Common myeloid progenitor, CD34-positive (primary cell): ENCODE measurements around the gene TRIM61. TPM values are rescaled to one million over a fixed set of nuclear protein-coding genes. Genes with fewer than 3 reads are reported as not detected.
"Not testable (repeated sequence)": the region's sequence is repeated elsewhere in the genome, so short reads cannot be mapped to it uniquely, and the experiment has no call there.

Source experiments
- CTCF ChIA-PET: fragments of 350-600 bp; sonication (Branson Sonifier 250); formaldehyde crosslinking; loops from one replicate; lab custom pipeline; 2021; ENCODE audit warnings: antibody characterized with exemption; lab: Charles Lee
- POLR2A ChIA-PET: fragments of 350-600 bp; sonication (Branson Sonifier 250); formaldehyde crosslinking; loops from one replicate; lab custom pipeline; 2021; ENCODE audit warnings: antibody characterized with exemption; lab: Charles Lee
- DNase-seq, 3 donors: peaks; one replicate each; pipeline versions ENCODE4 v3.0.0 to v3.0.0-alpha.2; 2013
- H3K27ac ChIP-seq, 2 experiments: 1 replicate in 1 of 2; 2 replicates in 1 of 2; pipeline ENCODE4 v1.7.0; 2013; ENCODE audit warnings: inconsistent platforms in 2 of 2, low read length in 2 of 2, mild to moderate bottlenecking in 2 of 2, low read depth in 1 of 2, moderate library complexity in 1 of 2; ENCODE audit not compliant: severe bottlenecking in 2 of 2, insufficient read depth in 1 of 2, poor library complexity in 1 of 2
- H3K27me3 ChIP-seq, 5 experiments: replicated peaks in 2 of 5; 1 replicate in 3 of 5; 2 replicates in 2 of 5; pipeline versions ENCODE4 v1.6.1 to v1.7.0; 2013; ENCODE audit warnings: low read length in 4 of 5, mild to moderate bottlenecking in 2 of 5, moderate library complexity in 2 of 5, inconsistent platforms in 1 of 5; ENCODE audit not compliant: insufficient read depth in 5 of 5, control insufficient read depth in 4 of 5
- H3K36me3 ChIP-seq, 4 experiments: 1 replicate in 2 of 4; 2 replicates in 2 of 4; pipeline versions ENCODE4 v1.6.1 to v1.7.0; 2013; ENCODE audit warnings: low read length in 3 of 4, control low read depth in 1 of 4, mild to moderate bottlenecking in 1 of 4; ENCODE audit not compliant: control insufficient read depth in 4 of 4, insufficient read depth in 4 of 4
- H3K4me1 ChIP-seq, 4 experiments: 1 replicate in 3 of 4; 2 replicates in 1 of 4; pipeline versions ENCODE4 v1.6.1 to v1.7.1; 2013; ENCODE audit warnings: low read length in 3 of 4, mild to moderate bottlenecking in 3 of 4, control low read depth in 1 of 4, inconsistent platforms in 1 of 4, moderate library complexity in 1 of 4; ENCODE audit not compliant: control insufficient read depth in 4 of 4, insufficient read depth in 4 of 4; ENCODE audit errors: control extremely low read depth in 1 of 4
- H3K4me3 ChIP-seq, 7 experiments: 1 replicate in 4 of 7; 2 replicates in 3 of 7; pipeline versions ENCODE4 v1.5.1 to v1.7.0; 2013; ENCODE audit warnings: mild to moderate bottlenecking in 7 of 7, low read length in 6 of 7, moderate library complexity in 6 of 7, inconsistent platforms in 2 of 7, low read depth in 2 of 7, control low read depth in 1 of 7; ENCODE audit not compliant: insufficient read depth in 4 of 7, control insufficient read depth in 1 of 7; ENCODE audit errors: extremely low read depth in 1 of 7
- H3K9me3 ChIP-seq, 5 experiments: 1 replicate in 4 of 5; 2 replicates in 1 of 5; pipeline versions ENCODE4 v1.6.1 to v1.7.1; 2013; ENCODE audit warnings: low read length in 4 of 5, mild to moderate bottlenecking in 2 of 5, inconsistent platforms in 1 of 5, low read depth in 1 of 5, moderate library complexity in 1 of 5; ENCODE audit not compliant: control insufficient read depth in 4 of 5, insufficient read depth in 2 of 5; ENCODE audit errors: control extremely low read depth in 1 of 5
- WGBS: methylation state at CpG from one replicate; pipeline ENCODE4 v1.1.5; 2013; ENCODE audit not compliant: insufficient coverage; 5-methylcytosine and 5-hydroxymethylcytosine counted together
- polyA plus RNA-seq: library from polyadenylated mRNA; unstranded; fragments of 120-200 nt; gene quantifications from one replicate; pipeline ENCODE4 v1.2.1, GENCODE V29; 2013

Gene TRIM61
- 1.3 TPM for polyA plus RNA-seq

- Histone ChIP-seq H3K36me3 (no peaks in the 10 kb centered on the region), H3K4me3 (peak within 1 kb of the TSS; percentile 44 to 82 (median 73)), H3K27me3 (no peaks in the 10 kb centered on the region), H3K9me3 (peaks cover 0 to 2% (median 0%) of the 10 kb centered on the region in 5 experiments), H3K4me1 (peaks cover 0 to 10% (median 4%) of the 10 kb centered on the region in 4 experiments), H3K27ac (peak within 1 kb of the TSS in 1 of 2 experiments; percentile 74)
- CTCF ChIA-PET, result no interaction called here
- POLR2A ChIA-PET, result no interaction called here
- WGBS, result 21% methylated on average over 17 of the region's 27 CpGs
- peak; percentile 53 to 85 (median 72) for DNase-seq
Observed at GRCh38 chr4:164977243-164978164, at the start of gene TRIM61. TRIM61 (minus strand) TSS chr4:164977657; CDS start chr4:164970002, 7,655 bp downstream.

GRCh38 chr4:165025782-165026181 is 48.3 kb upstream of the TRIM61 start:
- CTCF ChIA-PET, H3K36me3 ChIP-seq, H3K27ac ChIP-seq, H3K4me3 ChIP-seq, H3K9me3 ChIP-seq, POLR2A ChIA-PET, H3K27me3 ChIP-seq, DNase-seq, H3K4me1 ChIP-seq: not testable (repeated sequence)
- WGBS, result no CpG with 5 or more reads among the region's 8 CpGs

GRCh38 chr4:165019995-165020394 is 42.5 kb upstream of the TRIM61 start:
- DNase-seq, H3K36me3 ChIP-seq, CTCF ChIA-PET, H3K9me3 ChIP-seq, H3K4me3 ChIP-seq, POLR2A ChIA-PET, H3K4me1 ChIP-seq, H3K27me3 ChIP-seq, H3K27ac ChIP-seq: not testable (repeated sequence)
- 96% methylated on average over 5 of the region's 30 CpGs for WGBS

GRCh38 chr4:165016971-165017370 is 39.5 kb upstream of the TRIM61 start:
- CTCF ChIA-PET, result interaction anchor here (0.7 kb wide), 1 partner anchor 13 kb away, joined by 3 read pairs; no protein-coding TSS in a partner anchor
- POLR2A ChIA-PET, result no interaction called here
- DNase-seq, result no peak
- WGBS, result 72% methylated on average over 4 of the region's 5 CpGs
- no peaks in the 10 kb centered on the region for H3K9me3 ChIP-seq
- H3K4me3 ChIP-seq, result no peak overlapping the region
- H3K27ac ChIP-seq, result no peak overlapping the region
- no peaks in the 10 kb centered on the region for H3K4me1 ChIP-seq
- H3K36me3 ChIP-seq, result no peaks in the 10 kb centered on the region
- H3K27me3 ChIP-seq, result peaks cover 0 to 2% (median 0%) of the 10 kb centered on the region in 5 experiments

GRCh38 chr4:165013691-165014090 is 36.2 kb upstream of the TRIM61 start:
- ChIA-PET POLR2A (no interaction called here), CTCF (no interaction called here)
- no peak overlapping the region for H3K27ac ChIP-seq
- H3K36me3 ChIP-seq, result no peaks in the 10 kb centered on the region
- H3K4me3 ChIP-seq, result no peak overlapping the region
- H3K4me1 ChIP-seq, result no peaks in the 10 kb centered on the region
- no peaks in the 10 kb centered on the region for H3K9me3 ChIP-seq
- DNase-seq, result no peak
- H3K27me3 ChIP-seq, result peaks cover 0 to 2% (median 0%) of the 10 kb centered on the region in 5 experiments

GRCh38 chr4:165011403-165011802 is 33.9 kb upstream of the TRIM61 start:
- Histone ChIP-seq H3K9me3 (no peaks in the 10 kb centered on the region), H3K27ac (no peak overlapping the region), H3K4me1 (no peaks in the 10 kb centered on the region), H3K27me3 (peaks cover 0 to 3% (median 0%) of the 10 kb centered on the region in 5 experiments), H3K36me3 (no peaks in the 10 kb centered on the region), H3K4me3 (no peak overlapping the region)
- CTCF ChIA-PET, result no interaction called here
- POLR2A ChIA-PET, result no interaction called here
- DNase-seq, result no peak
- WGBS, result 90% methylated on average over 5 of the region's 5 CpGs

GRCh38 chr4:165010991-165011390 is 33.5 kb upstream of the TRIM61 start:
- Histone ChIP-seq H3K27ac (no peak overlapping the region), H3K4me3 (no peak overlapping the region), H3K36me3 (no peaks in the 10 kb centered on the region), H3K27me3 (peaks cover 0 to 3% (median 0%) of the 10 kb centered on the region in 5 experiments), H3K4me1 (no peaks in the 10 kb centered on the region), H3K9me3 (no peaks in the 10 kb centered on the region)
- ChIA-PET POLR2A (no interaction called here), CTCF (no interaction called here)
- DNase-seq, result no peak
- 82% methylated on average over 8 of the region's 8 CpGs for WGBS
